K562 (cell line): ENCODE measurements around the gene KRT36. TPM values are rescaled to one million over a fixed set of nuclear protein-coding genes. Genes with fewer than 3 reads are reported as not detected.

Experiments used
- ATAC-seq: fragments of 200-7000 bp; cut with Tn5 transposase; 3 replicates; pipeline ENCODE4 v1.9.1; 2020; ENCODE audit warnings: moderate library complexity
- BruUV-seq: library from RNA; stranded (reverse); fragments of 400-500 nt; replicated peaks from 2 replicates; lab custom pipeline; 2021; lab: Mats Ljungman, UMichigan
- CTCF ChIA-PET: fragments of 300-600 bp; formaldehyde crosslinking; extraction: SDS; loops from one replicate; lab custom pipeline; 2021; ENCODE audit warnings: low intra/inter-chr PET ratio; lab: Yijun Ruan, JAX
- POLR2A ChIA-PET: fragments of 300-600, 350-650 bp; sonication (Branson Sonifier 250); formaldehyde crosslinking; extraction: SDS; loops from one replicate; lab custom pipeline; 2021; ENCODE audit warnings: antibody characterized with exemption, inconsistent platforms; lab: Yijun Ruan, JAX
- DNase-seq, 4 experiments: peaks; one replicate each; pipeline versions ENCODE4 v3.0.0 to v3.0.0-alpha.2; 2011 to 2018; ENCODE audit warnings: low spot score in 3 of 4, mixed read lengths in 3 of 4; ENCODE audit errors: extremely low read depth in 1 of 4
- FAIRE-seq: peaks from 2 replicates; lab custom pipeline; 2011; peaks lifted over from hg19 to GRCh38; lab: Jason Lieb, UNC
- H2AFZ ChIP-seq: 2 replicates; pipeline ENCODE4 v1.6.0; 2011; ENCODE audit warnings: low read depth, low read length, control low read depth, inconsistent platforms
- H3K27ac ChIP-seq: fragments of 200-600 bp; 3 replicates; pipeline ENCODE4 v1.8.0; 2011; ENCODE audit warnings: low read depth, mild to moderate bottlenecking, control low read depth, inconsistent platforms, low read length, moderate library complexity, mixed read lengths; ENCODE audit errors: extremely low read depth
- H3K27me3 ChIP-seq, 2 experiments: fragments of 300-600 bp in 1 of 2; 2 replicates in 1 of 2; 3 replicates in 1 of 2; pipeline versions ENCODE4 v1.6.0 to v1.8.0; 2011; ENCODE audit warnings: inconsistent platforms in 2 of 2, low read length in 2 of 2, mild to moderate bottlenecking in 1 of 2, mixed read lengths in 1 of 2, moderate library complexity in 1 of 2; ENCODE audit not compliant: control insufficient read depth in 2 of 2, insufficient read depth in 2 of 2
- H3K36me3 ChIP-seq: fragments of 300-600 bp; 3 replicates; pipeline ENCODE4 v1.8.0; 2011; ENCODE audit warnings: mild to moderate bottlenecking, low read length, inconsistent platforms; ENCODE audit not compliant: control insufficient read depth, insufficient read depth
- H3K4me1 ChIP-seq, 2 experiments: fragments of 200-600 bp in 1 of 2; replicated peaks in 1 of 2; 2 replicates in 1 of 2; 3 replicates in 1 of 2; pipeline versions ENCODE4 v1.5.1 to v1.8.0; 2011; ENCODE audit warnings: inconsistent platforms in 2 of 2, low read length in 2 of 2, mild to moderate bottlenecking in 1 of 2, mixed read lengths in 1 of 2, moderate library complexity in 1 of 2; ENCODE audit not compliant: control insufficient read depth in 2 of 2, insufficient read depth in 2 of 2
- H3K4me2 ChIP-seq: 2 replicates; pipeline ENCODE4 v1.6.1; 2011; ENCODE audit warnings: low read length, control low read depth, inconsistent platforms, mixed read lengths; ENCODE audit not compliant: insufficient read depth
- H3K4me3 ChIP-seq: fragments of 200-600 bp; sonication (generic), shearing (Covaris generic); 2 replicates; pipeline ENCODE4 v1.5.1; 2016; ENCODE audit warnings: control low read depth, inconsistent platforms
- H3K79me2 ChIP-seq: fragments of 200-600 bp; 3 replicates; pipeline ENCODE4 v1.8.0; 2011; ENCODE audit warnings: low read length, inconsistent platforms; ENCODE audit not compliant: control insufficient read depth, insufficient read depth
- H3K9ac ChIP-seq, 2 experiments: 2 replicates each; pipeline versions ENCODE4 v1.6.0 to v1.6.1; 2011; ENCODE audit warnings: low read depth in 2 of 2, low read length in 2 of 2, control low read depth in 1 of 2, inconsistent platforms in 1 of 2, mild to moderate bottlenecking in 1 of 2, mixed read lengths in 1 of 2; ENCODE audit not compliant: insufficient read depth in 1 of 2
- H3K9me1 ChIP-seq: one replicate; pipeline ENCODE4 v1.6.0; 2011; ENCODE audit warnings: inconsistent platforms, mild to moderate bottlenecking, low read length, moderate library complexity; ENCODE audit not compliant: control insufficient read depth, insufficient read depth
- H3K9me3 ChIP-seq: replicated peaks from 2 replicates; pipeline ENCODE4 v1.5.1; 2011; ENCODE audit warnings: low read depth, low read length, inconsistent platforms; ENCODE audit not compliant: control insufficient read depth, insufficient read depth
- H4K20me1 ChIP-seq: replicated peaks from 2 replicates; pipeline ENCODE4 v1.6.1; 2011; ENCODE audit warnings: low read length, inconsistent platforms, mixed read lengths; ENCODE audit not compliant: control insufficient read depth, insufficient read depth
- FOXA1 ChIP-seq: fragments of 450-650 bp; IDR thresholded peaks from 2 replicates; pipeline ENCODE4 v1.6.1; 2016; ENCODE audit warnings: mild to moderate bottlenecking, borderline replicate concordance
- FOXJ2 ChIP-seq: fragments of 200-800 bp; sonication (Bioruptor generic); IDR thresholded peaks from 2 replicates; pipeline ENCODE4 v1.6.1; 2016; ENCODE audit warnings: missing genetic modification characterization, missing compliant biosample characterization
- KDM4B ChIP-seq, 2 experiments: fragments of 450-650 bp in 1 of 2; sonication (generic) in 1 of 2; IDR thresholded peaks; 2 replicates each; pipeline ENCODE4 v1.6.1; 2016 to 2017; ENCODE audit warnings: borderline replicate concordance in 2 of 2, antibody characterized with exemption in 1 of 2, low read depth in 1 of 2, mild to moderate bottlenecking in 1 of 2
- RBM14 ChIP-seq: fragments of 200-400 bp; formaldehyde crosslinking; IDR thresholded peaks from 2 replicates; pipeline ENCODE4 v1.6.1; 2018; ENCODE audit warnings: low read depth, mild to moderate bottlenecking, low read length, moderate library complexity, borderline replicate concordance; ENCODE audit not compliant: insufficient read depth
- ZKSCAN1 ChIP-seq: fragments of 150-350 bp; IDR thresholded peaks from 2 replicates; pipeline ENCODE4 v1.6.1; 2016; ENCODE audit warnings: low read depth, low read length
- ZNF175 ChIP-seq: fragments of 200-800 bp; sonication (Bioruptor generic); IDR thresholded peaks from 2 replicates; pipeline ENCODE4 v1.6.1; 2016; ENCODE audit warnings: low read depth, mild to moderate bottlenecking, missing genetic modification characterization, missing compliant biosample characterization
- WGBS: fragments of 100-300 bp; shearing (Covaris generic); methylation state at CpG from one replicate; pipeline ENCODE4 v1.1.6; 2016; ENCODE audit warnings: low coverage, mixed read lengths; ENCODE audit not compliant: insufficient coverage; ENCODE audit errors: missing lambda C conversion rate; 5-methylcytosine and 5-hydroxymethylcytosine counted together
- in situ Hi-C: fragments of 300-500 bp; cut with MboI; formaldehyde crosslinking; loops from 4 replicates; pipeline ENCODE4 v1.15.0; 2018; ENCODE audit warnings: inconsistent platforms, mixed read lengths
- intact Hi-C: fragments of 100-400 bp; cut with micrococcal nuclease; formaldehyde crosslinking; loops from 2 replicates; pipeline ENCODE4 v1.14.2; 2022
- polyA plus RNA-seq, 8 experiments: library from polyadenylated mRNA; depleted of rRNA in 4 of 8; stranded (reverse) in 5 of 8; unstranded in 3 of 8; fragments of >200 nt; fragmentation: Nextera tagmentation in 2 of 8; fragmentation: Illumina TruSeq in 1 of 8; extraction: Ambion mirVana in 2 of 8; extraction: Trizol in 1 of 8; gene quantifications; 2 replicates each; pipeline versions ENCODE4 v1.2.1 to v1.2.3, GENCODE V29; 2011 to 2014; ENCODE audit warnings: inconsistent platforms in 1 of 8, missing spikeins in 1 of 8
- total RNA-seq, 7 experiments: library from RNA; depleted of rRNA in 6 of 7; stranded (reverse); fragments of >200 nt in 6 of 7; fragmentation: Illumina TruSeq in 2 of 7; extraction: Trizol in 2 of 7; gene quantifications; 2 replicates each; pipeline versions ENCODE4 v1.2.1 to v1.2.3, GENCODE V29; 2011 to 2021; ENCODE audit warnings: low replicate concordance in 1 of 7

Gene KRT36
- total and polyA plus RNA-seq, 9 of the 15 experiments (the other 6 are each of a cell fraction or from before 2014, with no cell fraction given) = 0.04 TPM; not detected in 8

GRCh38 chr17:41491476-41491875 lies 1.8 kb upstream of the KRT36 start:
- Histone ChIP-seq H3K4me2 (no peak overlapping the region), H3K4me3 (no peak overlapping the region), H3K9me1 (no peaks in the 10 kb centered on the region), H3K27me3 (peaks cover 2 to 17% of the 10 kb centered on the region in 2 experiments; a peak in 1 of 5 replicates), H2AFZ (no peak overlapping the region), H3K27ac (no peak overlapping the region)
- no peak for FAIRE-seq
- CTCF ChIA-PET = no interaction called here
- WGBS = 11% methylated on average over 2 of the region's 2 CpGs
- intact Hi-C loops = loop anchor here (10.0 kb wide), 1 partner anchor 587 kb away; no protein-coding TSS in a partner anchor
- POLR2A ChIA-PET = interaction anchor here (0.6 to 1.0 kb wide), 3 partner anchors 36 to 146 kb away, joined by 3 to 4 read pairs (median 4); partner anchors contain the start of gene KRT19
- TF ChIP-seq ZKSCAN1 (no peak), FOXA1 (no peak), RBM14 (no peak), ZNF175 (CRISPR knock-in tag) (no peak), FOXJ2 (tag) (no peak), KDM4B (IDR thresholded peaks at IDR 0.05; ENCODE audit: borderline replicate concordance in 2 of 2, low read depth in 1 of 2) (no peak)
- TF ChIP-seq, all 486 proteins: peak for 0
- in situ Hi-C loops = no loop called here
- peaks cover 0 to 13% of the 10 kb centered on the region in 2 experiments; a peak in 4 of 5 replicates for H3K4me1 ChIP-seq
- BruUV-seq = no TSS peak
- no peaks in the 10 kb centered on the region for H3K36me3 ChIP-seq
- no peaks in the 10 kb centered on the region for H3K9me3 ChIP-seq
- no peak overlapping the region for H3K9ac ChIP-seq
- ATAC-seq (no peak), DNase-seq (no peak)
- no peaks in the 10 kb centered on the region; the same call in 1 of the 2 replicates for H4K20me1 ChIP-seq
- H3K79me2 ChIP-seq = no peaks in the 10 kb centered on the region
